Ecto neural progenitor cell (in vitro differentiated cells): Measurements from ENCODE around the gene C12orf57.
"Not testable (repeated sequence)": the region's sequence is repeated elsewhere in the genome, so short reads cannot be mapped to it uniquely, and the experiment has no call there.

Source experiments
- DNase-seq: peaks from one replicate; pipeline ENCODE4 v3.0.0-alpha.2; 2018; ENCODE audit warnings: low spot score

Gene C12orf57, protein sequence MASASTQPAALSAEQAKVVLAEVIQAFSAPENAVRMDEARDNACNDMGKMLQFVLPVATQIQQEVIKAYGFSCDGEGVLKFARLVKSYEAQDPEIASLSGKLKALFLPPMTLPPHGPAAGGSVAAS

DNA sequence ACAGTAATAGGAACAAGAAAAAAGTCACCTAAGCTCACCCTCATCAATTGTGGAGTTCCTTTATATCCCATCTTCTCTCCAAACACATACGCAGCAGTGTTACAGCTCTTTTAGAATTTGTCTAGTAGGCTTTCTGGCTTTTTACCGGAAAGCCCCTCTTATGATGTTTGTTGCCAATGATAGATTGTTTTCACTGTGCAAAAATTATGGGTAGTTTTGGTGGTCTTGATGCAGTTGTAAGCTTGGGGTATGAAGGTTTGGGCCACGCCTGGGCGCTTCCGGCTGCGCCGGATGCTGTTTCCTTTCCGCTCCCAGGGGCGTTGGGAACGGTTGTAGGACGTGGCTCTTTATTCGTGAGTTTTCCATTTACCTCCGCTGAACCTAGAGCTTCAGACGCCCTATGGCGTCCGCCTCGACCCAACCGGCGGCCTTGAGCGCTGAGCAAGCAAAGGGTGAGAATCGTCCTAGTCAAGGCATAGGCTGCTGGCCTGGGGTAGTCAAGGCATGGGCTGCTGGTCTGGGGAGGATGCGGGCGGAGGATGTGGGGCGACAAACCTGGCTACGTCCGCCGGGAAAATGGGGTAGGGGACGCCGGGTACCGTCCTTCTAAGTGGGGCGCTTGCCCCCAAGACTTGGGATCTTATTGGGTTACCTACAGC is at the start of gene C12orf57, which contains the start of gene RNU7-1:
TSS of gene C12orf57 (plus strand) at position 301 of the 659 bp plus-strand sequence. CDS start at position 401, 100 bp downstream.
TSS of gene RNU7-1 (plus strand) at position 95 of the 659 bp plus-strand sequence.
- DNase-seq = peak; percentile 93

DNA sequence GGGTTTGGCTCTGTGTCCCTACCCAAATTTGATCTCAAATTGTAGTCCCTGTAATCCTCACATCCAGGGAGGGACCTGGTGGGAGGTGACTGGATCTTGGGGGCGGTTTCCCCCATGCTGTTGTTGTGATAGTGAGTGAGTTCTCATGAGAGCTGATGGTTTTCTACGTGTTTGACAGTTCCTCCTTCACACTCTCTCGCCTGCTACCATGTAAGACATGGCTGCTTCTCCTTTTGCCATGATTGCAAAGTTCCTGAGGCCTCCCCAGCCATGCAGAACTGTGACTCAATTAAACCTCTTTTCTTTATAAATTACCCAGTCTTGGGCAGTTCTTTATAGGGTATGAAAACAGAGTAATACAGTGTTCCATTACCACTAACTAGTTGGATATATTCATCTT is 49.5 kb upstream of the C12orf57 start:
- DNase-seq = no peak

DNA sequence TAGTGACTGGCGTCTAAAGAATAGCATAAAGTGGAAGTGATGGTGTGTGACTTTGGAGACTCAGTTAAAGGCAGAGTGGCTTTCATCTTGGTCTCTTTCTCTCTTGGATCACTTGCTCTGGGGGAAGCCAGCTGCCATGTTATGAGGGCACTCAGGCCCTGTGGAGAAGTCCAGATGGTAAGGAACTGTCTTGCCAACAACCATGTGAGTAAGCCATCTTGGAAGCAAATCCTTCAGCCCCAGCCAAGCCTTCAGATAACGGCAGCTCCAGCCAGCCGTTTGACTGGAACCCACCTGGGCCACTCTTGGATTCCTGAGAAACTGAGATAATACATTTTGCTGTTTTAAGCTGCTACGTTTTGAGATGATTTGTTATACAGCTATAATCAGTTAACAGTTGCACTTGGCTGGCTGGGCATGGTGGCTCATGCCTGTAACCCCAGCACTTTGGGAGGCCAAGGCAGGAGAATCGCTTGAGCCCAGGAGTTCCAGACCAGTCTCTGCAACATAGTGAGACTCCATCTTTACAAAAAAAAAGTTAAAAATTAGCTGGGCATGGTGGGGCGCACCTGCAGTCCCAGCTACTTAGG is 46.9 kb upstream of the C12orf57 start:
- no peak for DNase-seq

DNA sequence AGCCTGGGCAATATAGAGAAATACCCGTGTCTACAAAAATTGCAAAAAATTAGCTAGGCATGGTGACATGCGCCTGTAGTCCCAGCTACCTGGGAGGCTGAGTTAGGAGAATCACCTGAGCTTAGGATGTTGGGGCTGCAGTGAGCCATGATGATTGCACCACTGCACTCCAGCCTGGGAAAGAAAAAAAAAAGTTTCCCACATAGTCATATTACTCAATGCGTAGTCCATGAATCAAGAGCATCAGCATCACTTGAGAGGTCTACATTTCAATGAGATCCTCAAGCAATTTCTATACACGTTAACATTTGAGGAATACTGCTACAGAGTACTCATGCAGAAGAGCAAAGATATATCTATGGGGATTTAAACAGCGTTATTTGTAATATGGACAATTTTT is 44.4 kb upstream of the C12orf57 start:
- no peak for DNase-seq

DNA sequence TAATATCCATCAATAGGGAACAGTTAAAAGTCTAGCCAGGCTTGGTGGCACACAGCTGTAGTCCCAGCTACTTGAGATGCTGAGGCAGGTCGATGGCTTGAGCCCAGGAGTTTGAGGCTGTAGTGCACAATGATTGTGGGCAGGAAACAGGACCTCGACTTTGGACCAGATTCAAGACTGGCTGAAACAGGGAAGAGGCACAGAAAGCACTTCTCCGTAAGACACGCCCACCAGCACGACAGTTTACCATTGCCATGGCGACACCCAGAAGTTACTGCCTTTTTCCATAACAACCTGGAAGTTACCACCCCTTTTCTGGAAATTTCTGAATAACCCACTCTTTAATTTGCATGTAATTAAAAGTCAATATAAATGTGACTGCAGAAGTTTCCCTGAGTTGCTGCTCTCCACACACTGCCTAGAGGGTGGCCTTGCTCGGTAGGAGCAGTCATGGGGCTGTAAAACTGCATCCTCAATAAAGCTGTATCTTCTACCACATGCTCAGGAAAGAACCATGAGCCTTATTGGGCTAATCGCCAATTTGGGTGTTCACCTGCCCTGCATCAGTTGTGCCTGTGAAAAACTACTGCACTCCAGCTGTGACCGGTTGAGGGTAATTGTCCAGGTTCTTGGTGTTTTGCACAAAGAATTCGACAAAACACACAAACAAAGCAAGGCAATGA is 43.8 kb upstream of the C12orf57 start:
- DNase-seq = no peak

DNA sequence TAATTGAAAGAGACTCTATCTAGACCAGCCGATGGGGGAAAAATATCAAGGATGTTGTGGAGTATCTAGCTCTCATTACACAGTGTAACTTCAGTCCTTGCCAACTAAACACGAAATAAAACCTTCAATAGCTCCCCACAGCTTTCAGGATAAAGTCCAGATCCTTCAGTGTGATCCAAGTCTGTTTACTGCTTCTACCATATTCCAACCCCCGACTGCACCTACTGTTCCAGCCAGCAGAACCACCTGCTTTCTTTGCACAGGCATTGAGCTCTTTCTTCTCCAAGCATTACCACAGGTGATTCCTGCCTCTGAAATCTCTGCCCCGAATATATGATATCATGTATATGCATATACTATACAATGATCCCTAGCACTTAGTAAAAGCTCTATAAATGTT is 41.4 kb upstream of the C12orf57 start:
- DNase-seq = no peak

DNA sequence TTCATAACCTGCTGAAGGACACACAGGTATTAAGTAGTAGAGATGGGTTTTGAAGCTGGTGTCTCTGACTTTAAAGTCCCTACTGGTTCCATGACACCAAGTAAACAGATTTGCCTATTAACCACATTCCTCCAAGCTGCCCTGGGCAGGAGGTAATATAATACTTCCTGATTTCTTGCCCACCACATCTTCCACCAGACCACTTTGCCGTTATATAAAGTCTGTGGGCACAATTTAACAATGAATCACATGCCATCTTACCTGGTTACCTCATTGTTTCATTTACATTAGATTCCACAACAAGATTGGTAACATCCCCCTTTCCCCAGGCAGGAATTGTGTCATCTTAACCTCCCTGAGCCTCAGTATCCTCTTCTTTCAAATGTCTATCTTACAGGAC is 40.1 kb upstream of the C12orf57 start:
- DNase-seq = no peak

DNA sequence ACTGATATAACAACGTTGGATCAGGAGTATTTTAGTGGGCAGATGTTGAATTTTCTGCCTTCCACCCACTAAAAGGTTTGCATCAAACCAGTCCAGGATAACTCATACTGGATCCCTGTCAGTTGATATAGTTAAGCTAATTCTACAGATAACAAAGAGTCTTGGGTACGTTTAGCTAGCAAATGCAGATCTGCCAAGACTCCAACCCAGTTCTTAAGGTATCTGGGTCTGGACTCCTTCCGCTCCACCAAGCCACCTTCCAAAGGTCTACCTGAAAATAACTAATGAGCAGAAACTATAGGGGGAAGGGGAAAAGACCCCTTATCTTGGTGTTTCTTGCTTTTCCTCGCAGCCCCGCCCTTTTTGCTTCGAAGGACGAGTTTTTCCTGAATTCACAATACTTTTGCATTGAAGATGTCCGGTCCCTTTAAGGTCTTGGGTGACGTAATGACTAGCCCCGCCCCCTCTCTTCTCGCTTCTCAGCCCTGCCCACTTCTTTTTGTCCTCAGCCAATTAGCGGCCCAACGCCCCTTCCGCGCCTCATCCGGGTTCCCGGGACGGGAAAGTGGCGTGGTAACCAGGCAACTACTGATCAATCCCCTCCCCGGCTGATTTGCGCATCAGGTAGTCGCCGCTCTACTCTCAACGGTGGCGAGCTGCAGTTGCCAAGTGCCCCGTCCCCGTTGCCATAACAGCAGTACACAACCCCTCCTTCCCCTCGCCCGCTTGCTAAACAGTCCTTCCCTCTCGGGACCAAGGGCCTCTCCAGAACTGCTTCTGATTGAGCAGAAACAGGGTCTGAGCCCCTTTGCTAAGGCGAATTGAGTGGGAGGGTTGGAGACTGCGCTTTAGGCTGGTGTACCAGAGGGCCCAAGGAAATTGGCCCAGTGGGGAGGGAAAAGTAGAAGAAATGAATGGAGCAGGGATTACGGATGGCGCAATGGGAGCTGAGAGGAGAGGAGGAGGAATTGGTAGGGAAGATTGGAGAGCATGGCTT is 39.2 kb upstream of the C12orf57 start, which contains the start of gene LRRC23:
TSS of gene LRRC23 (plus strand) at position 543 of the 997 bp plus-strand sequence. CDS start 812 bp downstream, outside the sequence.
- peak; percentile 100 for DNase-seq

DNA sequence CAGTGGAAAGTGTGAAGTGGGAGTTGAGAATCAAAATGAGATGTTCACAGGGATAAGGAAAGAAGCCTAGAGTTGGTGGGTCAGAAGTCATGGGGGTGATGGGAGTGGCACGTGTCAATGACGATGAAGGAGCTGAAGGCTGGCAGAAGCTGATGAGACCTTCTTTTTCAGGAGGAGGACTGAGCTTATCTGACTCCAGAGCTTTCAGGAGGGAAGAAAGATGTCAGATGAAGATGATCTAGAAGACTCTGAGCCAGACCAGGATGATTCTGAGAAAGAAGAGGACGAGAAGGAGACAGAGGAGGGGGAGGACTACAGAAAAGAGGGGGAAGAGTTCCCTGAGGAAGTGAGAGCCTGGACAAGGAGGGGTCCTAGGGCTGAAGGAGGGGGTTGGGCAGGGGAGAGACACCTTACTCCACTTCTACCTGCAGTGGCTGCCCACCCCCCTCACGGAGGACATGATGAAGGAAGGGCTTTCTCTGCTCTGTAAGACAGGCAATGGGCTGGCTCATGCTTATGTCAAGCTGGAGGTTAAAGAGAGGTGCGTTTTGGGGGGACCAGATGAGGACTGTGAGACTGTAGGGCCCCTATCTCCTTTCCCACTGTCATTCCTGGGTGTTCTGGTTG is 38.3 kb upstream of the C12orf57 start:
- DNase-seq = no peak

DNA sequence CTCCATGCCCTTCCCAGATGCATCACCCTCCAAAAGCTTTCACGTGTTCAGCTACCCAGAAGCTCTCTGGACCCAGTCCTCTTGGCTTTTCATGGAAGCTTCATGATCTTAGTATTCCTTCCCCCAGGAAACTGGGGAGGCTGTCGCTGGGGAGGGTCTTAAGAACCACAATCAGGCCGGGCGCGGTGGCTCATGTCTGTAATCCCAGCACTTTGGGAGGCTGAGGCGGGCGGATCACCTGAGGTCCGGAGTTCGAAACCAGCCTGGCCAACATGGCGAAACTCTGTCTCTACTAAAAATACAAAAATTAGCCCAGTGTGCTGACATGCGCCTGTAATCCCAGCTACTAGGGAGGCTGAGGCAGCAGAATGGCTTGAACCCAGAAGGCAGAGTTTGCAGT is 35.7 kb upstream of the C12orf57 start:
- not testable (repeated sequence) for DNase-seq

DNA sequence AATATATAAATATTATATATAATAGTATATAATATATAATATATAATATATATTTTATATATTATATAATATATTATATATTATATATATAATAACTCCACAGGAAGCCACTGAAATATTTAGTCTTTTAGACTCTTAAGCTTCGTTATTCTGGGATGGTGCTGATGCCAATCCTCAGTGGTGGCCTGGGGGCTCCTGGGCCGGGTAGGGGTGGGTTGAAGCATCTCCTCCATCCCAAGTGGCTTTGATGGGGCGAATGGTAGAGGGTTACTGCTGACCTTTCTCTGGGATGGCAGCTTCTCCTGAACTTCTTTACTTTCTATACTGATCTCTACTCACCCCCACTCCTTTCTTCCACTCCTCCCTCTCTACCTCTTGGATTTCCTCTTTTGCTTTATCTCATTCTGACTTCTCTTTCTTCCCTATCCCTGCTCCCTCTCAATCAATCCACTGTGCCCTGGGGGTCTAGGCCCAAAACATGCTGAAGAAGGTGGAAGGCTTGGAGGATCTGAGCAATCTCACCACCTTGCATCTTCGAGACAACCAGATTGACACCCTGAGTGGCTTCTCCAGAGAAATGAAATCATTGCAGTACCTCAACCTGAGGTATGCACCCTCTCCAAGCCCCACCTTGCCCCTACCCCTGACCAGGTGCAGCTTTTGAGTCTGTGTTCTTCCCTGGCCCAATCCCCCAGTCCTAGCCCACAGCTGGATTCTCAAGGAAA is 34.2 kb upstream of the C12orf57 start:
- DNase-seq = no peak

DNA sequence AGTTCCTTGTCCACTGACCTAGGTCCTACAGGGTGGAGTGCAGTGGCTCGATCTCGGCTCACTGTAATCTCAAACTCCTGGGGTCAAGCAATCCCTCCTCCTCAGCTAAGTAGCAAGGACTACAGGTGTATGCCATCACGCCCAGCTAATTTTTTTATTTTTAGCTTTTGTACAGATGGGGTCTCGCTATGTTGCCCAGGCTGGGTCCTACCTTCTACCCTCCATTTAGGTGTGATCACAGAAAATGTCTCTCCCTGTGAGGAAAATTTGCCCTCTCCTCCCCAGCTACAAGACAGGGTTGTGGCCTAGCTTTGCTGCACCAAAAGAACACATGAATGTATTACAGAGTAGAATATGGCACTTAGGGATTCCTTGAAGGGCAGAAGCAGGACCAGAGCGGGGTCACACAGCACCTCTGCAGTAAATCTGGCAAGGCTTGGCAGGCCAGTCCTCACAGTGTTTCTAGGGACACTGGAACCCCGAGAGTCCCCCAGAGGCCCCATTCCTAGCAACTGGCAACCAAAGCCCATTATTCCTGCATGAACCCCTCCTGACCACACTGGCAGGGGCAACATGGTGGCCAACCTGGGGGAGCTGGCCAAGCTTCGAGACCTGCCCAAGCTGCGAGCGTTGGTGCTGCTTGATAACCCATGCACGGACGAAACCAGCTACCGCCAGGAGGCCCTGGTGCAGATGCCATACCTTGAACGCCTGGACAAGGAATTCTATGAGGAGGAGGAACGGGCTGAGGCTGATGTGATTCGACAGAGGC is 31.5 kb upstream of the C12orf57 start:
- no peak for DNase-seq

DNA sequence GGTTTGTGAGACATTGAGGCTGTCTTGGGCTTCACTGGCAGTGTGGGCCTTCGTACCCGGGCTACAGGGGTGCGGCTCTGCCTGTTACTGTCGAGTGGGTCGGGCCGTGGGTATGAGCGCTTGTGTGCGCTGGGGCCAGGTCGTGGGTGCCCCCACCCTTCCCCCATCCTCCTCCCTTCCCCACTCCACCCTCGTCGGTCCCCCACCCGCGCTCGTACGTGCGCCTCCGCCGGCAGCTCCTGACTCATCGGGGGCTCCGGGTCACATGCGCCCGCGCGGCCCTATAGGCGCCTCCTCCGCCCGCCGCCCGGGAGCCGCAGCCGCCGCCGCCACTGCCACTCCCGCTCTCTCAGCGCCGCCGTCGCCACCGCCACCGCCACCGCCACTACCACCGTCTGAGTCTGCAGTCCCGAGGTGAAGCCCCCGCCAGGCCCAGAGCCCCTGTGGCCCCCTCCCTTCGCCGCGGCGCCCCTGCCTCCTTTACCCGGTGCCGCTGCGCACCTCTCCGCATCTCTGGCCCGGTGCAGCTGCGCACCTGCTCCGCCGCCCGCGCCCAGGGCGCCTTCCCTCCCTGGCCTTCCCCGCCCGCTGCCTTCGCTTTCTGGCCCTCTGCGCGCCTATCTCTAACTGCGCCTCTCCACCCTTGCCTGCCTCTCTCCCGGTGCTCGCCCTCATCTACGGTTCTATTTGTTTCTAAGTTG is 29.4 kb upstream of the C12orf57 start, which contains the start of gene ENO2:
TSS of gene ENO2 (plus strand) at position 335 of the 701 bp plus-strand sequence. CDS start 1,253 bp downstream, outside the sequence.
- peak; percentile 85 for DNase-seq

DNA sequence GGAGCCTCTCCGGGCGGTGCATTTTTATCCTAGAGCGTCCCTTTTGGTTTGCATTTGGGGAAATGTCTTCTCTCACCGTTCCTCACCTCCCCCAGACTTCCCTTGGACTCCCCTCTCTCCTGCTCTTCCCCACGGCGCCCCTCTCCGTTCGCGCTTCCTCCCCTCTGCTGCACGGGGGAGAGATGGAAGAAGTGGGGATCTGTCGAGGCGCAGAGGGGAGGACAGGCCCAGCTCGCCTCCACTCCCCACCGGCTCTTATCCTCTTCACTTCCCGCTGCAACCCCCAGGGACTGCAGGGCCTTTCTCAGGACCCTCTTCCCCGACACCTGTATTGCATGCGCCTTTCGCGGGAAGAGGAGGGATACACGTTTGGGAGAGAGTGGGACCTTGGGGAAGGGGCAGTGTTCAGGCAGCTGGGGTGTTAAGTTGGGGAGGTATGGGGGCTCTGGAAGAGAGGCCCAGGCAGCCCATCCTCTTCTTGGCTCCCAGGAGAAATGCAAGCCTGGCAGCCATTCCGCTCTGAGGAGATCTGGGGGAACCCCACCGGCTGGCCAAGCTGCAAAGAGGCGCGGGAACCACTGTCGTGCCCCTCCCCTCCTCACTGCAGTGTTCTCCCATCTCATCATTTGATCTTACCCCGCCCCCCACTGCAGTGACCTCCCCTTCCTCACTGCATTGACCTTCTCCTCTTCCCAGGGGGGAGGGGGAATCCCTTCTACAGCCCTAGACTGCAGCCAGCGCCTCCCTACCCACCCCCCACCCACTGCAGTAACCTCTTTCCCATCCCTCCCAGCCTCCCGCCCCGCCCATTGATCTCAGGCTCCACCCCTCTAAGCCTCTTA is 28.7 kb upstream of the C12orf57 start:
- peak; percentile 89 for DNase-seq

DNA sequence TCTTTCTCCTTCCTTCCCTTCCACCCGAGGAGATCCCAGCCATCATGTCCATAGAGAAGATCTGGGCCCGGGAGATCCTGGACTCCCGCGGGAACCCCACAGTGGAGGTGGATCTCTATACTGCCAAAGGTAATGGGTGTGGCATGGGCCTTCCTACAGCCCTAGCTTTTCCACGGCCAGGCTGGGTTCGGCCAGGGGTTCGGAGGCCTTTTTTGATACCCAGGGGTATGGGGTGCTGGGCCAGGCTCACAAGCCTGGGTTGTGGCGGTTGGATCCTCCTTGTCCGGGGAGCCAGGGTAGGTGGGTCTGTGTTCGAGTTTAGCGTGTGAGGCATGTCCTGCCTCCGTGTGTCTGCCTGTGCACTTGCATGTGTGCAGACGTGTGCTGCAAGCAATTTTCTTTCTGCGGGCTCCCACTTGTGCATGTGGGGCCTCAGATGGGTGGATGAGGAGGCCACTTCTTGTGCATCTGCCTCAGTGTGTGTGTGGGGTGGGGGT is 28.0 kb upstream of the C12orf57 start:
- DNase-seq = no peak

DNA sequence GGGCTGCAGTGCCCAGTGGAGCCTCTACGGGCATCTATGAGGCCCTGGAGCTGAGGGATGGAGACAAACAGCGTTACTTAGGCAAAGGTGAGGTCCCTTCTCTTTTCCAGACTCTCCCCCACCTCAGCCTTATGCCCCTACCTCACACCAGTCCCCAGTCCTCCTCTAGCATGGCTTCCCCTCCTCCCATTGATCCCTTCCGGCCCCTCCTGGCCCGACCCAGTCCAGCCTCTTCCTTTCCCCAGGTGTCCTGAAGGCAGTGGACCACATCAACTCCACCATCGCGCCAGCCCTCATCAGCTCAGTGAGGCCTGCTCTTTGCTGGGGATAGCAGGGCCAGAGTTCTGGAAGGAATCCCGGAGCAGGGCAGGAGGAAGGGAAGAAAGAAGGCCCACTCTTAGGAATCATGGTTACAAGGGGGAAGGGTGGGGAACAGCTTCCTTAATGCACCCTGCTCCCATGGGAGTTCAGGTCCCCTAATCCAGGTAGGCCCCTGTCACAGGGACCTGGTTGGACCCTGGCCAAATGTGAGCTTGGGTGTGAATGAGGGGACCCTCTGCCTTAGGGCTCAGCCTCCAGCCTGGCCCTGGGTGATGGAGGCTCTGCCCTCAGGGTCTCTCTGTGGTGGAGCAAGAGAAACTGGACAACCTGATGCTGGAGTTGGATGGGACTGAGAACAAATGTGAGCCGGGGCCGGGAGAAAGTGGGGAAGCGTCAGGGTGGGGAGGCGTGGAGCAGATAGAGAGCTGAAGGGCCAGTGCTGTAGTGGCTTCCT is 27.2 kb upstream of the C12orf57 start:
- DNase-seq = no peak
